Transverse colon (tissue), 4 donors: ENCODE results near the gene CPEB3. TPM values are rescaled to one million over a fixed set of nuclear protein-coding genes. Genes with fewer than 3 reads are reported as not detected.

Source experiments
- DNase-seq: peaks from one replicate; pipeline ENCODE4 v3.0.0-alpha.2; 2019
- H3K27ac ChIP-seq, 4 donors: fragments of 200-600 bp; sonication (generic); 2 replicates each; pipeline ENCODE4 v1.5.1; 2016 to 2018; ENCODE audit warnings: inconsistent platforms in 4 of 4
- H3K27me3 ChIP-seq: fragments of 200-600 bp; sonication (generic); 2 replicates; pipeline ENCODE4 v1.5.1; 2017; ENCODE audit warnings: inconsistent platforms
- H3K36me3 ChIP-seq, 4 donors: fragments of 200-600 bp; sonication (generic); 2 replicates each; pipeline ENCODE4 v1.5.1; 2017 to 2019; ENCODE audit warnings: inconsistent platforms in 4 of 4
- H3K4me1 ChIP-seq, 4 donors: fragments of 200-600 bp; sonication (generic); 2 replicates each; pipeline ENCODE4 v1.5.1; 2017 to 2020; ENCODE audit warnings: inconsistent platforms in 4 of 4
- H3K4me3 ChIP-seq, 4 donors: fragments of 200-600 bp; sonication (generic); 1 replicate in 1 of 4; 2 replicates in 3 of 4; pipeline versions ENCODE4 v1.5.1 to v1.6.1; 2017 to 2019; ENCODE audit warnings: inconsistent platforms in 4 of 4
- H3K9me3 ChIP-seq, 2 donors: fragments of 200-600 bp; sonication (generic); 2 replicates each; pipeline ENCODE4 v1.5.1; 2017 to 2019; ENCODE audit warnings: inconsistent platforms in 2 of 2
- CTCF ChIP-seq, 5 experiments: fragments of 200-600 bp in 3 of 5; fragments of 450-650 bp in 2 of 5; sonication (generic) in 3 of 5; IDR thresholded peaks; 1 replicate in 2 of 5; 2 replicates in 3 of 5; pipeline ENCODE4 v1.5.1; 2016 to 2017; ENCODE audit warnings: antibody characterized with exemption in 5 of 5, inconsistent platforms in 3 of 5, mild to moderate bottlenecking in 2 of 5, moderate library complexity in 1 of 5
- EP300 ChIP-seq: sonication (generic); formaldehyde crosslinking; IDR thresholded peaks from one replicate; pipeline ENCODE4 v1.6.1; 2017; ENCODE audit warnings: antibody characterized with exemption, low read depth
- POLR2A ChIP-seq: fragments of 450-650 bp; IDR thresholded peaks from one replicate; pipeline ENCODE4 v1.6.1; 2016; ENCODE audit warnings: antibody characterized with exemption, mild to moderate bottlenecking, moderate library complexity
- POLR2AphosphoS5 ChIP-seq, 3 donors: sonication (generic); formaldehyde crosslinking; IDR thresholded peaks; one replicate each; pipeline ENCODE4 v1.6.1; 2016; ENCODE audit warnings: antibody characterized with exemption in 3 of 3
- WGBS, 2 donors: methylation state at CpG; one replicate each; pipeline ENCODE4 v1.1.5; 2018; ENCODE audit warnings: low coverage in 1 of 2; 5-methylcytosine and 5-hydroxymethylcytosine counted together
- in situ Hi-C, 4 donors: fragments of 200-750 bp; cut with MboI; loops; one replicate each; pipeline versions ENCODE4 v1.15.0 to v1.15.1; 2017; ENCODE audit warnings: low sequenced_read_pairs in 3 of 4, low pct_ligation_motif_present in 1 of 4, low pct_unique_long_range_greater_than_20kb in 1 of 4
- intact Hi-C: fragments of 100-400 bp; cut with DNase I; formaldehyde crosslinking; loops from one replicate; pipeline ENCODE4 v1.15.1; 2023; ENCODE audit warnings: low total_unique reads
- total RNA-seq, 4 donors: library from RNA; depleted of rRNA; stranded (reverse); fragments of >200 nt; gene quantifications; one replicate each; pipeline ENCODE4 v1.1.0, GENCODE V29; 2016

CPEB3 gene
- total RNA-seq, 4 donors from 2014 or later, result 10.9 to 24.3 (median 13.1) TPM

DNA sequence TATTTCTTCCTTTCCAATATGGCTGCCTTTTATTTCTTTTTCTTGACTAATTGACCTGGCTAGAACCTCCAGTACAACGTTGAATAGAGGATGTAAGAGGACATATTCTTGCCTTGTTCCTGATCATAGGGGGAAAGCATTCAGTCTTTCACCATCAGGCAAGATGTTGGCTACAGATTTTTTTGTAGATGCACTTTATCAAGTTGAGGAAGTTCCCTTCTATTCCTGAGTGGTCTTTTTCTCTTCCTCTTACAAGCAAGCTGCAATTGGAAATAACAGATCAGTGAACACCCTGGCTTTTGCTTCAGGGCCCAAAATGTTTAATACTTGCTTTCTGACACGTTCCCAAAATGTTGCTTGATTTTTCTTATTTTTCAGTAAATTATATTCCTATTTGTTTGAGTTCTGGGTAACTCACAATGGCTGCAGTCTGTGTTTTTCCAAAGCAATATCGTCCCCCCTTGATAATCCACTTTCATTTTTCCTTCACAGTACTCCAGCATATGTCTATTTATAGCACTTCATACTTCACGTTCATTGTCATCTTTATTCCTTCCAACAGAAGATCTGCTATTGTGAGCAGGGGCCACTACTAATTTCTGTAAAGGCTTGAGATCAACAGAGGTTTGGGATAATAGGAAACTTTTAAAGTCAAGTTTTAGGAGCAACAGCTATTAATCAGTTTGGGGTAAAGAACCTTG lies 11.7 kb downstream of the CPEB3 start:
- Histone ChIP-seq H3K36me3 (no peaks in the 10 kb centered on the region), H3K4me1 (peaks cover 0 to 16% (median 2%) of the 10 kb centered on the region in 4 donors), H3K4me3 (peak overlapping the region in 1 of 4 donors; percentile 11), H3K27ac (peak overlapping the region; percentile 35 to 65 (median 48)), H3K9me3 (no peaks in the 10 kb centered on the region), H3K27me3 (no peaks in the 10 kb centered on the region)
- DNase-seq, result no peak
- 59 to 65% methylated on average over 4 of the region's 4 CpGs for WGBS, 2 donors
- intact Hi-C loops, result no loop called here
- in situ Hi-C loops, result no loop called here
- no peak for TF ChIP-seq EP300

GRCh38 chr10:92274071-92274470 lies 16.8 kb downstream of the CPEB3 start:
- H3K36me3 ChIP-seq, result no peaks in the 10 kb centered on the region
- 89 to 96% methylated on average over 3 of the region's 3 CpGs for WGBS, 2 donors
- in situ Hi-C loops (no loop called here), intact Hi-C loops (no loop called here)
- no peak for TF ChIP-seq POLR2A
- TF ChIP-seq CTCF (IDR thresholded peaks at IDR 0.05), result no peak
- no peak for TF ChIP-seq POLR2AphosphoS5 (IDR thresholded peaks at IDR 0.05)
- TF ChIP-seq EP300, result no peak
- no peak for DNase-seq
- H3K27ac ChIP-seq, result no peak overlapping the region
- H3K4me1 ChIP-seq, result peaks cover 0 to 5% (median 0%) of the 10 kb centered on the region in 4 donors
- no peaks in the 10 kb centered on the region for H3K9me3 ChIP-seq
- no peak overlapping the region for H3K4me3 ChIP-seq
- no peaks in the 10 kb centered on the region for H3K27me3 ChIP-seq

GRCh38 chr10:92268748-92269147 lies 22.1 kb downstream of the CPEB3 start:
- no peaks in the 10 kb centered on the region for H3K27me3 ChIP-seq
- 63 to 69% methylated on average over 2 of the region's 2 CpGs for WGBS, 2 donors
- intact Hi-C loops, result no loop called here

DNA sequence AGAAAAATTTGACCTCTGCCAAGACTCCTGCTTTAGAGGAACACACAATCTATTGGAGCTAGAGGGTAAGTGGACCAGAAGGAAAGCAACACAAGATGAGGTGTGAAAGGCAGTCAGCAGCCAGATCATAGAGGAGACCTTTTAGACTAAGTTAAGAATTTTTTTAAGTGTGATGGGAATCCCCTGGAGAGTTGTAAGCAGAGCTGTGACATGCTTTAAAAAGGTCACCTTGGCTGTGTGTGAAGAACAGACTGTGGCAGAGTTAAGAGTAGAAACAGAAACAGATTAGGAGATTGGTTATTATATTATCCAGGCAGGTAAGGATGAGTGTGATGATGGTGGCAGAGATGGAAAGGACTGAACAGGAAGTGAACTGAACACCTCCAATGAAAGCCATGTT lies 23.5 kb downstream of the CPEB3 start:
- no peak for DNase-seq
- no peaks in the 10 kb centered on the region for H3K36me3 ChIP-seq
- no peaks in the 10 kb centered on the region for H3K9me3 ChIP-seq
- in situ Hi-C loops (no loop called here), intact Hi-C loops (no loop called here)
- H3K4me1 ChIP-seq, result peaks cover 0 to 9% (median 2%) of the 10 kb centered on the region in 4 donors
- peak overlapping the region in 1 of 4 donors; percentile 9 for H3K27ac ChIP-seq
- TF ChIP-seq POLR2AphosphoS5 (IDR thresholded peaks at IDR 0.05) (no peak), CTCF (IDR thresholded peaks at IDR 0.05) (no peak), EP300 (no peak), POLR2A (no peak)
- no peaks in the 10 kb centered on the region for H3K27me3 ChIP-seq
- no peak overlapping the region for H3K4me3 ChIP-seq

More at GRCh38 chr10:92268748-92269147, 22.1 kb downstream of the CPEB3 start:
- H3K4me3 ChIP-seq, result no peak overlapping the region
- H3K27ac ChIP-seq, result no peak overlapping the region
- TF ChIP-seq POLR2AphosphoS5 (IDR thresholded peaks at IDR 0.05), result no peak
- TF ChIP-seq CTCF (IDR thresholded peaks at IDR 0.05), result no peak
- TF ChIP-seq EP300, result no peak
- no peak for TF ChIP-seq POLR2A
- no peaks in the 10 kb centered on the region for H3K36me3 ChIP-seq
- in situ Hi-C loops, result no loop called here
- H3K9me3 ChIP-seq, result no peaks in the 10 kb centered on the region
- H3K4me1 ChIP-seq, result peaks cover 0 to 9% (median 2%) of the 10 kb centered on the region in 4 donors
- DNase-seq, result no peak
